Gastroesophageal sphincter (tissue), 3 donors: ENCODE measurements around the gene MYO9A.

ENCODE experiments used
- CTCF ChIP-seq, 4 experiments: fragments of 200-600 bp in 2 of 4; fragments of 450-650 bp in 2 of 4; sonication (generic) in 1 of 4; IDR thresholded peaks; one replicate each; pipeline ENCODE4 v1.5.1; 2017 to 2019; ENCODE audit warnings: antibody characterized with exemption in 4 of 4, mild to moderate bottlenecking in 2 of 4, moderate library complexity in 2 of 4
- POLR2A ChIP-seq, 2 donors: fragments of 450-650 bp; IDR thresholded peaks; one replicate each; pipeline ENCODE4 v1.6.1; 2017; ENCODE audit warnings: antibody characterized with exemption in 2 of 2, mild to moderate bottlenecking in 2 of 2, moderate library complexity in 1 of 2
- POLR2AphosphoS5 ChIP-seq: sonication (generic); formaldehyde crosslinking; IDR thresholded peaks from one replicate; pipeline ENCODE4 v1.6.1; 2017; ENCODE audit warnings: antibody characterized with exemption

- TF ChIP-seq CTCF (IDR thresholded peaks at IDR 0.05) (no peak), POLR2A (IDR thresholded peaks at IDR 0.05) (no peak), POLR2AphosphoS5 (no peak)
Measured at GRCh38 chr15:72099155-72099554, 18.8 kb downstream of the MYO9A start.
